Tibial artery (tissue), 4 donors: ENCODE results near the gene CCDC78.
"Not testable (repeated sequence)": the region's sequence is repeated elsewhere in the genome, so short reads cannot be mapped to it uniquely, and the experiment has no call there.

Source experiments
- DNase-seq, 2 donors: peaks; one replicate each; pipeline ENCODE4 v3.0.0-alpha.2; 2019
- H3K27ac ChIP-seq, 2 donors: fragments of 200-600 bp; sonication (generic) in 1 of 2; 1 replicate in 1 of 2; 2 replicates in 1 of 2; pipeline ENCODE4 v1.5.1; 2018 to 2019; ENCODE audit warnings: mild to moderate bottlenecking in 1 of 2
- H3K27me3 ChIP-seq, 2 donors: fragments of 200-600 bp; sonication (generic) in 1 of 2; one replicate each; pipeline versions ENCODE4 v1.5.1 to v1.6.0; 2016 to 2019
- H3K36me3 ChIP-seq, 3 donors: fragments of 200-600 bp; sonication (generic) in 2 of 3; one replicate each; pipeline ENCODE4 v1.5.1; 2016 to 2019; ENCODE audit warnings: mild to moderate bottlenecking in 2 of 3
- H3K4me1 ChIP-seq, 4 donors: fragments of 200-600 bp; sonication (generic) in 2 of 4; 1 replicate in 3 of 4; 2 replicates in 1 of 4; pipeline ENCODE4 v1.5.1; 2016 to 2019
- H3K4me3 ChIP-seq, 2 donors: fragments of 200-600 bp; sonication (generic) in 1 of 2; 1 replicate in 1 of 2; 2 replicates in 1 of 2; pipeline ENCODE4 v1.5.1; 2018 to 2019; ENCODE audit warnings: mild to moderate bottlenecking in 2 of 2
- H3K9me3 ChIP-seq, 3 donors: fragments of 200-600 bp; sonication (generic) in 1 of 3; one replicate each; pipeline ENCODE4 v1.5.1; 2016 to 2019
- CTCF ChIP-seq, 2 experiments: fragments of 200-600 bp in 1 of 2; fragments of 450-650 bp in 1 of 2; IDR thresholded peaks; one replicate each; pipeline ENCODE4 v1.5.1; 2017 to 2019; ENCODE audit warnings: antibody characterized with exemption in 2 of 2, mild to moderate bottlenecking in 1 of 2, moderate library complexity in 1 of 2
- intact Hi-C: fragments of 100-400 bp; cut with DNase I; formaldehyde crosslinking; loops from one replicate; pipeline ENCODE4 v1.15.0; 2023; ENCODE audit warnings: low total_unique reads

Gene CCDC78

GRCh38 chr16:692356-693108, 33.7 kb downstream of the CCDC78 start:
- intact Hi-C loops: no loop called here
- Histone ChIP-seq H3K27ac (no peak overlapping the region), H3K9me3 (no peaks in the 10 kb centered on the region), H3K27me3 (peaks cover 9 to 61% of the 10 kb centered on the region in 2 donors), H3K36me3 (peaks cover 0 to 5% (median 0%) of the 10 kb centered on the region in 3 donors), H3K4me3 (no peak overlapping the region), H3K4me1 (peaks cover 0 to 55% (median 38%) of the 10 kb centered on the region in 4 donors)
- no peak for TF ChIP-seq CTCF (IDR thresholded peaks at IDR 0.05)
- no peak for DNase-seq

DNA sequence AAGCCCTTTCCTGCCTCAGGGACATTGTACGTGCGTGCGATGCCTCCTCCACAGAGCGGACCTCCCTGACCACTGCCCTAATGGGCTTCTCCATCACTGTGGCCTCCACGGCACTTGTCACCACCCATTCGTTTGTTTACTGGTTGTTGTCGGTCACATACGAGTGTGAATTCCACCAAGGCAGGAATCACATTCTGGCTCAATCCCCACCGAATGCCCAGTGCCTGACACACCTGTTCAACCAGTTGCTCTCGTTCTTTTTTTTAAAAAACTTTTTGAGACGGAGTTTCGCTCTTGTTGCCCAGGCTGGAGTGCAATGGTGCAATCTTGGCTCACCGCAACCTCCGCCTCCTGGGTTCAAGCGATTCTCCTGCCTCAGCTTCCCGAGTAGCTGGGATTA, 35.0 kb downstream of the CCDC78 start:
- H3K4me3 ChIP-seq, intact Hi-C loops, H3K9me3 ChIP-seq, DNase-seq, H3K27ac ChIP-seq: not testable (repeated sequence)
- H3K27me3 ChIP-seq: peaks cover 9 to 48% of the 10 kb centered on the region in 2 donors
- H3K36me3 ChIP-seq: peaks cover 0 to 17% (median 7%) of the 10 kb centered on the region in 3 donors
- H3K4me1 ChIP-seq: peaks cover 0 to 57% (median 39%) of the 10 kb centered on the region in 4 donors

DNA sequence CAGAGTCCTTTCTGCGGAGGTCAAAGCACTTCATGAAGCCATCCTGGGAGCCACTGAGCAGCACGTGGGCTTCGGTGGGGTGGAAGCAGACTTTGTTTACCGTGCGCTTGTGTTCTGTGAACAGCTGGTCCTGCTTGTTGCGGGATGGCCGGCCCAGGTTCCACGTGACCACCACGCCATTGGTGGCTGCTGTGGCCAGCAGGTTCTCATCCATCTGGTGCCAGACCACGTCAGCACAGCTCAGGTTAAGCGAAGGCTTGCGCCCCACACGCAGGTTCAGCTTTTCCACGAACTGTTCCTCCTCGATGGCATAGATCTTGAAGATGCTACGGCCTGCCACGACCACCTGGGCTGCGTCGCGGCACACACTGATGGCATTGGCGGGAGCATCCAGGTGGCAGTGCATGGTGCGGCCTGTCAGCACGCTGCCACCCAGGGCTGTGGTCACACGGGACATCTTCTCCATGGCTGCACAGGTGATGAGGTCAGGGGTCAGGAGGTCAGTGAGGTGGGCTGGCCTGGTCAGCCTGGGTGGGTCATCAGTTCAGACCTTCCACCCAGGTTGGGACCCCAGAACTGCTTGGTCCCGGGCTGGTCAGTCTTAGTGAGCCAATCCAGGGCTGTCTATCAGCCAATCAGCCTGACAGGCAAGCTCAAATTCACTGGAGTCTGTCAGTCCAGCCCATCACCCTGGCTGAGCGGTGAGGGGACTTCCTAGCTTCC, 36.9 kb downstream of the CCDC78 start:
- intact Hi-C loops: no loop called here
- Histone ChIP-seq H3K4me3 (peak overlapping the region; percentile 79 to 94), H3K36me3 (peaks cover 0 to 26% (median 7%) of the 10 kb centered on the region in 3 donors), H3K27ac (peak overlapping the region; percentile 86 to 93), H3K27me3 (peaks cover 8 to 29% of the 10 kb centered on the region in 2 donors), H3K9me3 (no peaks in the 10 kb centered on the region), H3K4me1 (peaks cover 0 to 59% (median 43%) of the 10 kb centered on the region in 4 donors)
- DNase-seq: no peak
- TF ChIP-seq CTCF (IDR thresholded peaks at IDR 0.05): no peak

DNA sequence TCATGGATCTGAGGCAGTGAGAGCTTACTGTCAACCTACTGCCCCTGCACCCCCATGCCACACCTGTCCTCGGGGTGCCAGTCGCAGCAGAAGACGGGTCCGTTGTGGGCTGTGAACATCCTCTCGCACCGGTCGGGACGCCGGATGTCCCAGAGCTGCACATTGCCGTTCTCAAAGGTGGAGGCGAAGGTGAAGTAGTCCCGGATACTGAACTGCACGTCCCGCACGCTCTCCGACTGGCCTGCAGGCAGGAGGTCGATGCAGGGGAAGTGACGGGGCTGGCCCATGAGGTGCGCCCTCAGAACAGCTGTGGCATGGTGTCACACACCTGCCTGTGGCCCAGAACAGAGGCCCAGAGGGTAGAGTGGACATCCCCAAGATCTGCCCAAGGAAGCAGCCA, 38.7 kb downstream of the CCDC78 start:
- H3K4me3 ChIP-seq: no peak overlapping the region
- DNase-seq: no peak
- H3K27me3 ChIP-seq: peaks cover 0 to 11% of the 10 kb centered on the region in 2 donors
- no peak for TF ChIP-seq CTCF (IDR thresholded peaks at IDR 0.05)
- peaks cover 6 to 36% (median 12%) of the 10 kb centered on the region in 3 donors for H3K36me3 ChIP-seq
- H3K9me3 ChIP-seq: no peaks in the 10 kb centered on the region
- H3K4me1 ChIP-seq: peaks cover 3 to 63% (median 49%) of the 10 kb centered on the region in 4 donors
- intact Hi-C loops: no loop called here
- H3K27ac ChIP-seq: no peak overlapping the region

- intact Hi-C loops: no loop called here
- peaks cover 15 to 45% (median 20%) of the 10 kb centered on the region in 3 donors for H3K36me3 ChIP-seq
- DNase-seq: no peak
- no peak overlapping the region for H3K4me3 ChIP-seq
- no peak overlapping the region for H3K27ac ChIP-seq
- TF ChIP-seq CTCF (IDR thresholded peaks at IDR 0.05): no peak
- no peaks in the 10 kb centered on the region for H3K9me3 ChIP-seq
- peaks cover 3 to 71% (median 57%) of the 10 kb centered on the region in 4 donors for H3K4me1 ChIP-seq
- peaks cover 0 to 2% of the 10 kb centered on the region in 2 donors for H3K27me3 ChIP-seq
These were observed 39.6 kb downstream of the CCDC78 start for GRCh38 chr16:686459-687260.
